Measurements from ENCODE around the gene KLK14. TPM values are rescaled to one million over a fixed set of nuclear protein-coding genes. Genes with fewer than 3 reads are reported as not detected.

KLK14 gene
- total RNA-seq, 2 experiments from 2014 or later: 0.84 TPM; not detected in 1

- H3K79me2 ChIP-seq (ENCODE audit: insufficient read depth, low read depth, low read length): no peaks in the 10 kb centered on the region
- ChIA-PET POLR2A (no interaction called here), CTCF (ENCODE audit: unreplicated experiment) (no interaction called here)
- H3K9me2 ChIP-seq (ENCODE audit: insufficient read depth, low read length): no peaks in the 10 kb centered on the region
- no peak overlapping the region for H3K27ac ChIP-seq (ENCODE audit: low read depth, low read length, poor library complexity, severe bottlenecking)
- BruUV-seq (replicated peaks): no TSS peak
- H3K36me3 ChIP-seq (ENCODE audit: insufficient read depth, low read length): peaks cover 11% of the 10 kb centered on the region
- no peaks in the 10 kb centered on the region for H4K20me1 ChIP-seq (ENCODE audit: insufficient read depth, low read length)
- intact Hi-C loops (cut with micrococcal nuclease; ENCODE audit: unreplicated experiment): no loop called here
- no peak overlapping the region for H2AFZ ChIP-seq (ENCODE audit: low read length)
- DNase-seq (ENCODE audit: low spot score): no peak
- no peaks in the 10 kb centered on the region for H3K9me3 ChIP-seq (ENCODE audit: low read length)
- TF ChIP-seq EZH2phosphoT487 (IDR thresholded peaks at IDR 0.05; ENCODE audit: borderline replicate concordance, low read depth, low read length): no peak
- H3K4me1 ChIP-seq (ENCODE audit: insufficient read depth, low read length, poor library complexity, severe bottlenecking): no peaks in the 10 kb centered on the region
- no peak overlapping the region for H3K4me2 ChIP-seq (ENCODE audit: low read length)
- no peak overlapping the region for H3K4me3 ChIP-seq (ENCODE audit: low read depth, low read length, poor library complexity, severe bottlenecking)
Observed at GRCh38 chr19:51093510-51094345, 11.0 kb upstream of the KLK14 start.

DNA sequence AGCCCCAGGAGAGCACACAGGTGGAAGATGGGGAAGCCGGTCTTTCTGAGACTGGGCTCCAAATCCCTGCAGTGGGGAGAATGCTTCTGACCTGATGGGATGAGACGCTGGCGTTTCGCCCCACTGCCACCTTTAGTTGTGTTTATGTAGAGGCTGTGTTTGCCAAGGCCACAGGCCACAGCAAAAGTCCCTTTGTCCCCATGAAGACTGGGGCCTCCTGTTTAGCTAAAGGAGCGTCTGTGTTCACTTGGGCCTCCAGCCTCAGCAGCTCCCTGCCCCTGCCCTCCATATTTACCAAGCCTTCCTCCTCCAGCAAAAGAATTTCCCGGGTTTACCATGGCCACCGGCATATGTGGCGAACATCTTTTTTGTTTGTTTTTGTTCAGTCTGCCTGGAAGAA lies 10.4 kb upstream of the KLK14 start:
- Histone ChIP-seq H3K36me3 (ENCODE audit: insufficient read depth, low read length) (peaks cover 8% of the 10 kb centered on the region), H4K20me1 (ENCODE audit: insufficient read depth, low read length) (no peaks in the 10 kb centered on the region), H3K4me1 (ENCODE audit: insufficient read depth, low read length, poor library complexity, severe bottlenecking) (no peaks in the 10 kb centered on the region), H3K9me2 (ENCODE audit: insufficient read depth, low read length) (no peaks in the 10 kb centered on the region), H3K9me3 (ENCODE audit: low read length) (no peaks in the 10 kb centered on the region), H3K27ac (ENCODE audit: low read depth, low read length, poor library complexity, severe bottlenecking) (no peak overlapping the region), H3K79me2 (ENCODE audit: insufficient read depth, low read depth, low read length) (no peaks in the 10 kb centered on the region), H3K4me3 (ENCODE audit: low read depth, low read length, poor library complexity, severe bottlenecking) (no peak overlapping the region), H2AFZ (ENCODE audit: low read length) (no peak overlapping the region), H3K4me2 (ENCODE audit: low read length) (no peak overlapping the region)
- DNase-seq (ENCODE audit: low spot score): no peak
- CTCF ChIA-PET (ENCODE audit: unreplicated experiment): no interaction called here
- no peak for TF ChIP-seq CTCF (conservative IDR thresholded peaks at IDR 0.05; ENCODE audit: low read length)
- TF ChIP-seq EZH2phosphoT487 (IDR thresholded peaks at IDR 0.05; ENCODE audit: borderline replicate concordance, low read depth, low read length): no peak
- intact Hi-C loops (cut with micrococcal nuclease; ENCODE audit: unreplicated experiment): no loop called here
- POLR2A ChIA-PET: no interaction called here
- BruUV-seq (replicated peaks): no TSS peak

DNA sequence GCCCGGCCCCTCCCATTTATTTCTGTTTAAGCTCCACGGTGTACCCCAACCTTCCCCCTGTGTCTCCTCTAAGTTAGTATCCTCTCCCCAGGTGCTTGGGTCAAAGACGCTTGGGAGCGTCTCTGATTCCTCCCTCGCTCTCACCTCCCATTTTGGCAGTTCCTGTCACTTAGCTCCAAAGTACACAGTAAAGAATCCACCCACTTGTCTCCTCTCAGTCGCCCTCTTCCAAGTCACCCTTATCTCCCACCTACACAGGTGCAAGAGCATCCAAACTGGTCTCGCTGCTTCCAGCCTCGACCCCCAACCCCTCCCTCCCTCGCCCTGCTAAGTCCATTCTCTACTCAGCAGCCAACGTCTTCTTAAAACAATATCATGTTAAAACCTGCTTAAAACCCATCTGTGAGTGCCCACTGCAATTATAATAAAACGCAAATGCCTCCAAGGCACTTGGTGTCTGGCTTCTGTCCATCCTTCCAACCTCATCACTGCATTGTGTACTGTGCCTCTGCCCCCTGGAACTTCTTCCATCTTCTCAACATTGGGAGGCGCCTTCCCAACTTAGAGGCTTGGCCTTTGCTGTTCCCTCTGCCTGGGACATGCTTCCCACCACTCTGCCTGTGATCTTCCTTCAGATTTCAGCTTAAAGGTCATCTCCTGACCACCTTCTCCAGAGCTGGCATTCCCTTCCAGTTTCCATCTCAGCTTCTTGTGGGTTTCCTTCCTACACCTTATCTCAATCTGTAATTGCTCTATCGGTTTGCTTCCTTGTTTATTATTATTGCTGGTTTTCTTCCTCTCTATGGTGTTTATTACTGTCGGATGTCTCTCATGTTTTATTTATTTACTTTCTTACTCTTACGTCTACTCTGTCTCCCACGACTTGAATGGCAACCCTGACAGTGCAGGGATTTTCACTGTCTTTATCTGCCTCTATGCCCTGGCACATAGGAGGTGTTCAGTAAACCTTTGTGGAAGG lies 9.5 kb upstream of the KLK14 start:
- H3K36me3 ChIP-seq (ENCODE audit: insufficient read depth, low read length): peaks cover 3% of the 10 kb centered on the region; the same call in 1 of the 2 replicates
- H3K9me3 ChIP-seq (ENCODE audit: low read length): no peaks in the 10 kb centered on the region
- H4K20me1 ChIP-seq (ENCODE audit: insufficient read depth, low read length): no peaks in the 10 kb centered on the region
- no peak overlapping the region for H2AFZ ChIP-seq (ENCODE audit: low read length)
- POLR2A ChIA-PET: no interaction called here
- H3K4me2 ChIP-seq (ENCODE audit: low read length): no peak overlapping the region
- H3K79me2 ChIP-seq (ENCODE audit: insufficient read depth, low read depth, low read length): no peaks in the 10 kb centered on the region
- DNase-seq (ENCODE audit: low spot score): no peak
- H3K9me2 ChIP-seq (ENCODE audit: insufficient read depth, low read length): no peaks in the 10 kb centered on the region
- TF ChIP-seq CTCF (conservative IDR thresholded peaks at IDR 0.05; ENCODE audit: low read length): no peak
- TF ChIP-seq EZH2phosphoT487 (IDR thresholded peaks at IDR 0.05; ENCODE audit: borderline replicate concordance, low read depth, low read length): no peak
- no peak overlapping the region for H3K27ac ChIP-seq (ENCODE audit: low read depth, low read length, poor library complexity, severe bottlenecking)
- CTCF ChIA-PET (ENCODE audit: unreplicated experiment): no interaction called here
- no peak overlapping the region for H3K4me3 ChIP-seq (ENCODE audit: low read depth, low read length, poor library complexity, severe bottlenecking)
- BruUV-seq (replicated peaks): no TSS peak
- H3K4me1 ChIP-seq (ENCODE audit: insufficient read depth, low read length, poor library complexity, severe bottlenecking): no peaks in the 10 kb centered on the region
- intact Hi-C loops (cut with micrococcal nuclease; ENCODE audit: unreplicated experiment): no loop called here

Measured in OCI-LY7 (cell line).